Measurements from ENCODE around the gene INO80B. TPM values are rescaled to one million over a fixed set of nuclear protein-coding genes. Genes with fewer than 3 reads are reported as not detected.

The INO80B gene
- total RNA-seq, 1 donor from 2014 or later: 32.7 TPM

DNA sequence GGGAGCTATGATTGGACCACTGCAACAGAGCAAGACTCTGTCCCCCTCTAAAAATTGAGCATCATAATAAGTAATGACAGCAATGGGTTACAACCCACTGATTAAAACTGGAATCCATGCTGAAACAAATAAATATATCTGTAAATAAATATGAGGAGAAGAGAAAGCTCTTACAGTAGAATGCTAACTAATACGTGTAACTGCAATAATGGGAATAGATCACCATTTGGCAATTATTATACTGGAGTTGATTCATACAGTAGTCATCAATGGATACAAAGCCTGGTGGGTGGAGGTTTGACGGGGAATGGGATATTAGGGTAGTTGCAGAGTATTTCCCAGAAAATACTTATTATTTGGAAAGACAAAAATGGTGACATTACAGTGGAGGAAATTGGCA is 6.1 kb upstream of the INO80B start:
- Histone ChIP-seq H3K4me1 (no peaks in the 10 kb centered on the region), H3K36me3 (no peaks in the 10 kb centered on the region), H3K27me3 (no peaks in the 10 kb centered on the region), H3K4me3 (no peak overlapping the region), H3K9me3 (no peaks in the 10 kb centered on the region), H3K27ac (no peak overlapping the region)
- no peak for DNase-seq (ENCODE audit: extremely low spot score in 2 of 2)
- no peak for TF ChIP-seq POLR2A (IDR thresholded peaks at IDR 0.05)
- TF ChIP-seq, protein P1, sequence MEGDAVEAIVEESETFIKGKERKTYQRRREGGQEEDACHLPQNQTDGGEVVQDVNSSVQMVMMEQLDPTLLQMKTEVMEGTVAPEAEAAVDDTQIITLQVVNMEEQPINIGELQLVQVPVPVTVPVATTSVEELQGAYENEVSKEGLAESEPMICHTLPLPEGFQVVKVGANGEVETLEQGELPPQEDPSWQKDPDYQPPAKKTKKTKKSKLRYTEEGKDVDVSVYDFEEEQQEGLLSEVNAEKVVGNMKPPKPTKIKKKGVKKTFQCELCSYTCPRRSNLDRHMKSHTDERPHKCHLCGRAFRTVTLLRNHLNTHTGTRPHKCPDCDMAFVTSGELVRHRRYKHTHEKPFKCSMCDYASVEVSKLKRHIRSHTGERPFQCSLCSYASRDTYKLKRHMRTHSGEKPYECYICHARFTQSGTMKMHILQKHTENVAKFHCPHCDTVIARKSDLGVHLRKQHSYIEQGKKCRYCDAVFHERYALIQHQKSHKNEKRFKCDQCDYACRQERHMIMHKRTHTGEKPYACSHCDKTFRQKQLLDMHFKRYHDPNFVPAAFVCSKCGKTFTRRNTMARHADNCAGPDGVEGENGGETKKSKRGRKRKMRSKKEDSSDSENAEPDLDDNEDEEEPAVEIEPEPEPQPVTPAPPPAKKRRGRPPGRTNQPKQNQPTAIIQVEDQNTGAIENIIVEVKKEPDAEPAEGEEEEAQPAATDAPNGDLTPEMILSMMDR (IDR thresholded peaks at IDR 0.05): no peak
- no peak for TF ChIP-seq POLR2AphosphoS5 (IDR thresholded peaks at IDR 0.05; ENCODE audit: insufficient read depth in 1 of 2, low read depth in 1 of 2)
- intact Hi-C loops (cut with DNase I): no loop called here

DNA sequence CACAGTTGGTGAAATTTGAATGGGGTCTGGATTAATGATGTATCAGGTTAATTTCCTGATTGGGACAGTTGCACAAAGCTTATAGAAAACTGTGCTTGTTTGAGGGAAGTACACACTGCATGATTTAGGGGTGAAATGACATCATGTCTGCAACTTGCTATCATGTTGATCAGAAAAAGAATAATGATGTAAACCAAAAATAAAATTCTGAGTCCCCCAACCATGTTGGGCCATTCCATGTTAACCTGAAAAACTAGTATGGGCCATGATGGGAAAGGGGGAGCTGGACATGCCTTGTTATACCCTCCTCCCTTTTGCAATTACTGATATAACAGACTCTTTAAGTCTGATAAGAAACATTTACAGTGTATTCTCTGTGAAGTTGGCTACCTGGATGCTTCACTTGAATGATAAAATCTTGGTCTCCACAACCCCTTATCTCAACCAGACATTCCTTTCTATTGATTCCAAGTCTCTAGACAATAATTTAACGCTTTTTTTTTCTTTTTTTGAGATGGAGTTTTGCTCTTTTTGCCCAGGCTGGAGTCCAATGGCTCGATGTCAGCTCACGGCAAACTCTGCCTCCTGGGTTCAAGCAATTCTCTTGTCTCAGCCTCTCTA is 4.2 kb upstream of the INO80B start:
- Histone ChIP-seq H3K27ac (no peak overlapping the region), H3K9me3 (no peaks in the 10 kb centered on the region), H3K4me3 (no peak overlapping the region), H3K4me1 (peaks cover 6% of the 10 kb centered on the region), H3K27me3 (no peaks in the 10 kb centered on the region), H3K36me3 (no peaks in the 10 kb centered on the region)
- intact Hi-C loops (cut with DNase I): no loop called here
- TF ChIP-seq POLR2A (IDR thresholded peaks at IDR 0.05): no peak
- TF ChIP-seq POLR2AphosphoS5 (IDR thresholded peaks at IDR 0.05; ENCODE audit: insufficient read depth in 1 of 2, low read depth in 1 of 2): no peak
- TF ChIP-seq, protein P1 (IDR thresholded peaks at IDR 0.05): no peak
- DNase-seq (ENCODE audit: extremely low spot score in 2 of 2): no peak

DNA sequence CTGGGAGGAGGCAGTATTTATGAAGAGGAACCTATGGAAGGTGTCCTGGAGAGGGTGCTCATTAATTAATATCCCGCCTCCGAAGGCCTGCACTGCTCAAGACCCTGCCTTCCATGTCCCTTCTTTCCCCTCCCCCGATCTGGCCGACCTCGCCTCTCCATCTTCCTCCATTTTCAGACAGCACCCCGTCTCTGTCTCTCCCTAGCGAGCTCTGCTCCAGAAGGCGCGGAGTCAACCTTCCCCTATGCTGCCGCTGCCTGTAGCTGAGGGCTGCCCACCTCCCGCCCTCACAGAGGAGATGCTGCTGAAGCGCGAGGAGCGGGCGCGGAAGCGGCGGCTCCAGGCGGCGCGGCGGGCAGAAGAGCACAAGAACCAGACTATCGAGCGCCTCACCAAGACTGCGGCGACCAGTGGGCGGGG is 2.3 kb downstream of the INO80B start:
- H3K27me3 ChIP-seq: no peaks in the 10 kb centered on the region
- peaks cover 0 to 2% of the 10 kb centered on the region in 2 donors for H3K36me3 ChIP-seq
- H3K9me3 ChIP-seq: no peaks in the 10 kb centered on the region
- peak overlapping the region; percentile 79 to 88 for H3K4me3 ChIP-seq
- peaks cover 35% of the 10 kb centered on the region for H3K4me1 ChIP-seq
- intact Hi-C loops (cut with DNase I): no loop called here
- TF ChIP-seq POLR2AphosphoS5 (IDR thresholded peaks at IDR 0.05; ENCODE audit: insufficient read depth in 1 of 2, low read depth in 1 of 2) (no peak), POLR2A (IDR thresholded peaks at IDR 0.05) (no peak)
- TF ChIP-seq, protein P1 (IDR thresholded peaks at IDR 0.05): no peak
- peak overlapping the region; percentile 96 for H3K27ac ChIP-seq
- DNase-seq (ENCODE audit: extremely low spot score in 2 of 2): no peak

DNA sequence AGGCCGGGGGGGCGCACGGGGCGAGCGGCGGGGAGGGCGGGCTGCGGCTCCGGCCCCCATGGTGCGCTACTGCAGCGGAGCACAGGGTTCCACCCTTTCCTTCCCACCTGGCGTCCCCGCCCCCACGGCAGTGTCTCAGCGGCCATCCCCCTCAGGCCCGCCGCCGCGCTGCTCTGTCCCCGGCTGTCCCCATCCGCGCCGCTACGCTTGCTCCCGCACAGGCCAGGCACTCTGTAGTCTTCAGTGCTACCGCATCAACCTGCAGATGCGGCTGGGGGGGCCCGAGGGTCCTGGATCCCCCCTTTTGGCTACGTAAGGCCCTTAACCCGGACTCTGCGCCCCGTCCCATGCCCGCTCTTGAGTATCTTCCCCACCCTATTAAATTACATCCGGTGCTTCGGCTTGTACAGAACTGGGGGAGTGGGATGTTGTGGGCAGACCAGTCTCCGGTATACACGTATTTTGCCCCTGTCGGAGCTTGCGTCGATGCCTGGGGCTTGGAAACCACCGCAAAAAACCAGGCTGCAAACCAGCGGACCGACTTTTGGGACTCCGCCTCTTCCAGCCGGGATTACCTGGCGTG is 2.8 kb downstream of the INO80B start:
- Histone ChIP-seq H3K36me3 (peaks cover 0 to 7% of the 10 kb centered on the region in 2 donors), H3K9me3 (no peaks in the 10 kb centered on the region), H3K4me1 (peaks cover 35% of the 10 kb centered on the region), H3K27ac (peak overlapping the region; percentile 96), H3K27me3 (no peaks in the 10 kb centered on the region), H3K4me3 (peak overlapping the region; percentile 79 to 88)
- intact Hi-C loops (cut with DNase I): no loop called here
- no peak for DNase-seq (ENCODE audit: extremely low spot score in 2 of 2)
- TF ChIP-seq, protein P1 (IDR thresholded peaks at IDR 0.05): no peak
- TF ChIP-seq POLR2AphosphoS5 (IDR thresholded peaks at IDR 0.05; ENCODE audit: insufficient read depth in 1 of 2, low read depth in 1 of 2) (peak in 1 of 2 donors; percentile 96), POLR2A (IDR thresholded peaks at IDR 0.05) (peak in 1 of 2 donors; percentile 82)

Measured in vagina (tissue), 2 donors.